Measurements from ENCODE around the gene STRAP.

STRAP gene

GRCh38 chr12:15882118-15882971 is at the start of gene STRAP:
Gene STRAP (plus strand): TSS chr12:15882387. CDS start chr12:15882708, 321 bp downstream.
- DNase-seq = peak; percentile 97

GRCh38 chr12:15834575-15834974 is 47.6 kb upstream of the STRAP start:
- no peak for DNase-seq

GRCh38 chr12:15837141-15837790 is 44.9 kb upstream of the STRAP start:
- no peak for DNase-seq

- DNase-seq = no peak
These were observed 43.1 kb upstream of the STRAP start for GRCh38 chr12:15839041-15839440.

- DNase-seq = no peak
These were observed 42.5 kb upstream of the STRAP start for GRCh38 chr12:15839682-15840081.

- DNase-seq = no peak
These were observed 40.1 kb upstream of the STRAP start for GRCh38 chr12:15842108-15842507.

- no peak for DNase-seq
These were observed 35.3 kb upstream of the STRAP start for GRCh38 chr12:15846887-15847286.

- DNase-seq = no peak
These were observed 33.6 kb upstream of the STRAP start for GRCh38 chr12:15848606-15849005.

- no peak for DNase-seq
These were observed 31.1 kb upstream of the STRAP start for GRCh38 chr12:15851045-15851620.

- DNase-seq = no peak
These were observed 30.3 kb upstream of the STRAP start for GRCh38 chr12:15851919-15852318.

GRCh38 chr12:15852383-15852782 is 29.8 kb upstream of the STRAP start:
- DNase-seq = no peak

- DNase-seq = no peak
These were observed 28.3 kb upstream of the STRAP start for GRCh38 chr12:15853877-15854276.

- DNase-seq = no peak
These were observed 27.3 kb upstream of the STRAP start for GRCh38 chr12:15854916-15855315.

GRCh38 chr12:15855646-15856045 is 26.5 kb upstream of the STRAP start:
- DNase-seq = no peak

- peak; percentile 79 for DNase-seq
These were observed 25.8 kb upstream of the STRAP start for GRCh38 chr12:15856097-15856982.

- DNase-seq = peak; percentile 15
These were observed 23.8 kb upstream of the STRAP start for GRCh38 chr12:15858353-15858752.

GRCh38 chr12:15859116-15859515 is 23.1 kb upstream of the STRAP start:
- DNase-seq = no peak

- DNase-seq = no peak
These were observed 20.8 kb upstream of the STRAP start for GRCh38 chr12:15861404-15861803.

- DNase-seq = no peak
These were observed 19.3 kb upstream of the STRAP start for GRCh38 chr12:15862840-15863239.

GRCh38 chr12:15863372-15863771 is 18.8 kb upstream of the STRAP start:
- no peak for DNase-seq

GRCh38 chr12:15863984-15864383 is 18.2 kb upstream of the STRAP start:
- DNase-seq = peak; percentile 72

GRCh38 chr12:15868186-15868585 is 14.0 kb upstream of the STRAP start:
- no peak for DNase-seq

GRCh38 chr12:15873556-15873955 is 8.6 kb upstream of the STRAP start:
- DNase-seq = no peak
